ENCODE results near the gene RYK.

RYK gene

DNA sequence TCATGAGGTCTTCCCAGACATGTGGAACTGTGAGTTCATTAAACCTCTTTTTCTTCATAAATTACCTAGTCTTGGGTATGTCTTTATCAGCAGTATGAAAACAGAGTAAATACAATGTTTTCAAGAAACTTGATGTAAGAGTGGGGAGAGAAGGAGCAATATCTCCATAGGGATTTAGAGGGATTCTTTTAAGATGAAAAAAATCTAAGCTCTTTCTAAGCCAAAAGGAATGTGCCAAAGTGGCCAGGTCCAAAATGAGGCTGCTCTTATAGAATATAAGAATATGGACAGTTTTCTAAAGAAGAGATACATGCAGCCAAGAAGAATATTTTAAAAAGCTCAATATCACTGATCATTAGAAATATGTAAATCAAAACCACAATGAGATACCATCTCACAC, 23.9 kb upstream of the RYK start:
- H3K4me2 ChIP-seq (ENCODE audit: insufficient read depth, low read length): no peak overlapping the region
- DNase-seq (no peak), ATAC-seq (ENCODE audit: insufficient read depth, low read depth) (no peak)
- no peaks in the 10 kb centered on the region for H3K79me2 ChIP-seq (ENCODE audit: insufficient read depth, low read length)
- H3K4me3 ChIP-seq (ENCODE audit: low read depth in 1 of 2, low read length in 2 of 2): no peak overlapping the region
- TF ChIP-seq, protein P1, sequence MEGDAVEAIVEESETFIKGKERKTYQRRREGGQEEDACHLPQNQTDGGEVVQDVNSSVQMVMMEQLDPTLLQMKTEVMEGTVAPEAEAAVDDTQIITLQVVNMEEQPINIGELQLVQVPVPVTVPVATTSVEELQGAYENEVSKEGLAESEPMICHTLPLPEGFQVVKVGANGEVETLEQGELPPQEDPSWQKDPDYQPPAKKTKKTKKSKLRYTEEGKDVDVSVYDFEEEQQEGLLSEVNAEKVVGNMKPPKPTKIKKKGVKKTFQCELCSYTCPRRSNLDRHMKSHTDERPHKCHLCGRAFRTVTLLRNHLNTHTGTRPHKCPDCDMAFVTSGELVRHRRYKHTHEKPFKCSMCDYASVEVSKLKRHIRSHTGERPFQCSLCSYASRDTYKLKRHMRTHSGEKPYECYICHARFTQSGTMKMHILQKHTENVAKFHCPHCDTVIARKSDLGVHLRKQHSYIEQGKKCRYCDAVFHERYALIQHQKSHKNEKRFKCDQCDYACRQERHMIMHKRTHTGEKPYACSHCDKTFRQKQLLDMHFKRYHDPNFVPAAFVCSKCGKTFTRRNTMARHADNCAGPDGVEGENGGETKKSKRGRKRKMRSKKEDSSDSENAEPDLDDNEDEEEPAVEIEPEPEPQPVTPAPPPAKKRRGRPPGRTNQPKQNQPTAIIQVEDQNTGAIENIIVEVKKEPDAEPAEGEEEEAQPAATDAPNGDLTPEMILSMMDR (IDR thresholded peaks at IDR 0.05; ENCODE audit: borderline replicate concordance, extremely low read depth, low read length, poor library complexity, severe bottlenecking): no peak
- TF ChIP-seq EZH2 (IDR thresholded peaks at IDR 0.05; ENCODE audit: borderline replicate concordance, low read depth, low read length, severe bottlenecking): no peak
- no peak overlapping the region for H3K27ac ChIP-seq (ENCODE audit: low read length)
- no peaks in the 10 kb centered on the region for H3K4me1 ChIP-seq (ENCODE audit: insufficient read depth, low read length)
- peaks cover 9% of the 10 kb centered on the region for H3K27me3 ChIP-seq (ENCODE audit: insufficient read depth, low read length, poor library complexity)
- no peak overlapping the region for H3K9ac ChIP-seq (ENCODE audit: low read depth, low read length)
- no peaks in the 10 kb centered on the region for H3K36me3 ChIP-seq (ENCODE audit: insufficient read depth, low read length)
- no peaks in the 10 kb centered on the region for H3K9me3 ChIP-seq (ENCODE audit: insufficient read depth, low read length, severe bottlenecking)
- H2AFZ ChIP-seq (ENCODE audit: low read depth, low read length): no peak overlapping the region
- H4K20me1 ChIP-seq (ENCODE audit: insufficient read depth, low read length): no peaks in the 10 kb centered on the region

DNA sequence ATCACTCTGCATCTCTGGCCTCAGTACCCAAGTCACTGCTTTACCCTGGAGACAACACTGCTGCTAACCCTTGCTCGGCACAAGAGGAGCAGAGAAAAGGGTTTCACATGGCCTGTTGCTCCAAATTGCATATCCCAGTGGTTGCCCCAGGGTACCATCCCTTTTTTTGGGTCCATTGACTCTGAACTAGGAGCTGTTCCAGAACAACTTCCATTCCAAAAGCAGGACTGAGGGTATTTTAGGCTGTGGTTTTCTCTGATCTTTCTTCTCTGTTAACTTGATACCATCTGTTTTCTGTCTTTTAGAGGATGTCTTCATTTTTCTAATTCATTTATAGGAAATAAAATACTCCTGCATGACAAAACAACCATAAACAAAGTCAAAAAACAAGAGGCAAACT, 17.3 kb upstream of the RYK start:
- no peaks in the 10 kb centered on the region for H3K79me2 ChIP-seq (ENCODE audit: insufficient read depth, low read length)
- no peak overlapping the region for H3K27ac ChIP-seq (ENCODE audit: low read length)
- DNase-seq (no peak), ATAC-seq (ENCODE audit: insufficient read depth, low read depth) (no peak)
- H4K20me1 ChIP-seq (ENCODE audit: insufficient read depth, low read length): no peaks in the 10 kb centered on the region
- TF ChIP-seq, protein P1 (IDR thresholded peaks at IDR 0.05; ENCODE audit: borderline replicate concordance, extremely low read depth, low read length, poor library complexity, severe bottlenecking): no peak
- no peak for TF ChIP-seq EZH2 (IDR thresholded peaks at IDR 0.05; ENCODE audit: borderline replicate concordance, low read depth, low read length, severe bottlenecking)
- H3K4me3 ChIP-seq (ENCODE audit: low read depth in 1 of 2, low read length in 2 of 2): no peak overlapping the region
- no peaks in the 10 kb centered on the region for H3K9me3 ChIP-seq (ENCODE audit: insufficient read depth, low read length, severe bottlenecking)
- H3K4me1 ChIP-seq (ENCODE audit: insufficient read depth, low read length): no peaks in the 10 kb centered on the region
- H2AFZ ChIP-seq (ENCODE audit: low read depth, low read length): no peak overlapping the region
- H3K27me3 ChIP-seq (ENCODE audit: insufficient read depth, low read length, poor library complexity): peaks cover 5% of the 10 kb centered on the region
- no peak overlapping the region for H3K4me2 ChIP-seq (ENCODE audit: insufficient read depth, low read length)
- no peaks in the 10 kb centered on the region for H3K36me3 ChIP-seq (ENCODE audit: insufficient read depth, low read length)
- no peak overlapping the region for H3K9ac ChIP-seq (ENCODE audit: low read depth, low read length)

DNA sequence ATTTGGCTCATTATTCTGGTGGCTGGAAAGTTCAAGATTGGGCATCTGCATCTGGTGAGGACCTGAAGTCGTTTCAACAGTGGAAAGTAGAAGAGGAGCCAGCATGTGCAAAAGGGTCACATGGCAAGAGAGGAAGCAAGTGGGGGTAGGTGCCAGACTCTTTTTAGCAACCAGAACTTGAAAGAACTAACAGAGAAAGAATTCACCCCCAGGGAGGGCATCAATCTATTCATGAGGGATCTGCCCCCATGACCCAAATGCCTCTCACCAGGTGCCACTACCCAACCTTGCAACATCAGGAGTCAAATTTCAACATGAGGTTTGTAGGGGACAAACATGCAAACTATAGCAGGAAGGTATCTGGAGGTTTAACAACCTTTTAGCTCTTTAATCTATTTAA, 10.3 kb upstream of the RYK start:
- Histone ChIP-seq H3K9me3 (ENCODE audit: insufficient read depth, low read length, severe bottlenecking) (no peaks in the 10 kb centered on the region), H4K20me1 (ENCODE audit: insufficient read depth, low read length) (no peaks in the 10 kb centered on the region), H3K36me3 (ENCODE audit: insufficient read depth, low read length) (no peaks in the 10 kb centered on the region), H3K27me3 (ENCODE audit: insufficient read depth, low read length, poor library complexity) (no peaks in the 10 kb centered on the region), H3K27ac (ENCODE audit: low read length) (no peak overlapping the region), H3K9ac (ENCODE audit: low read depth, low read length) (no peak overlapping the region), H3K79me2 (ENCODE audit: insufficient read depth, low read length) (no peaks in the 10 kb centered on the region), H3K4me2 (ENCODE audit: insufficient read depth, low read length) (no peak overlapping the region), H2AFZ (ENCODE audit: low read depth, low read length) (no peak overlapping the region), H3K4me3 (ENCODE audit: low read depth in 1 of 2, low read length in 2 of 2) (no peak overlapping the region), H3K4me1 (ENCODE audit: insufficient read depth, low read length) (no peaks in the 10 kb centered on the region)
- DNase-seq (no peak), ATAC-seq (ENCODE audit: insufficient read depth, low read depth) (no peak)
- TF ChIP-seq, protein P1 (IDR thresholded peaks at IDR 0.05; ENCODE audit: borderline replicate concordance, extremely low read depth, low read length, poor library complexity, severe bottlenecking): no peak
- no peak for TF ChIP-seq EZH2 (IDR thresholded peaks at IDR 0.05; ENCODE audit: borderline replicate concordance, low read depth, low read length, severe bottlenecking)
